GM21526 (cell line): ENCODE data around the gene PPP6R1.

Source experiments
- ATAC-seq: cut with Tn5 transposase; IDR thresholded peaks from one replicate; pipeline ENCODE4 v1.9.1; 2021; ENCODE audit warnings: moderate library complexity; ENCODE audit not compliant: unreplicated experiment, low FRiP score

The PPP6R1 gene

DNA sequence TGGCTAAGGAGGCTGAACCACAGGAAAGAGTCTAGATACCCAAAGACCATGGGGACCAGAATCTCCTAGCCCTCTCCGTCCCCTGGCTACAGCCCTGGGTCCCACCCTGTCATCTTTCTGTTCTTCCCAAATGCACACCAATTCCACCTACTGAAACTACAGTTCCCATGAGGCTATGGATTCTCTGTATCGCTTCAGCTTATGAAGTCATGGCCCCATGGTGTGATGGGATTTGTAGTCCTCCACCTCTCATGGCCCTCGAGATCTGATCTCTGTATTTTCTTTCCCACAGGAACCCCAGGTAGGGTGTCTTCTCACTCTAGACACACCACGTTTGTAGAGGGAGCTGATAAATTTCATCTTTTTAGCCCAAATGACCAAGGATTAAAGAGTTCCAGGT, 61.3 kb downstream of the PPP6R1 start:
- no peak for ATAC-seq

DNA sequence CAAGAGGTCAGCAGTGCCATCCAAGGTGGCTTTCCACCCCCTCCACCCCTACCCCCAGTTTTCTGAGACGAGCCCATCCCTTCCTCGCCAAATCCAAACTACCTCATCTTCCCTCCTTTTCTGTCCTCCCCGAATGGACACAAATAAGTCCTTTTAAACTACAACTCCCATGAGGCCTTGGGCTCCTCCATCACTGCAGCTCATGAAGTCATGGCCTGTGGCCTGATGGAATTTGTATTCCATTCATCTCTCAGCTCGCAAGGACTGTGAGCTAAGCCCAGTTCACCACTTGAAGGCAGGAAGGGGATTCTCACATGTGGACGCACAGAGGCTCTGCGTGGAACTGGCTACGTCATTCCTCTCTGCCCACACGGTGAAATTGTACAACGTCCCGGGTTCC, 62.0 kb downstream of the PPP6R1 start:
- no peak for ATAC-seq

DNA sequence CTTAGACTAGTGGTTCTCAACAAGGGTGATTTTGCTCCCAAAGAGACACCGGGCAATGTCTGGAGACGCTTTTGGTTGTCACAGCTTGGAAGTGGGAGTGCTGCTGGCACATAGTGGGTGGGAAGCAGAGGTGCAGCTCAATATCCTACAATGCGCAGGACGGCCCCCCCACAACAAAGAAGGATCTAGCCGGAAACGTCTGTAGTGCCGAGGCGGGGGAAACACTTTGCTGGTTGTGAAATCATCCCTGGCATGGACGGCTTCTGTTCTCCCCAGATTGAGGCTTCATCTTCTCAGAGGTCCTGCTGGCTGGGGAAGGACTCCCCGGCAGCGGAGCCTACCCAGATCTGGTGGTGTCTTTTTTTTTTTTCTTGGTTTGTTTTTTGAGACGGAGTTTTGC, 65.3 kb downstream of the PPP6R1 start:
- no peak for ATAC-seq

DNA sequence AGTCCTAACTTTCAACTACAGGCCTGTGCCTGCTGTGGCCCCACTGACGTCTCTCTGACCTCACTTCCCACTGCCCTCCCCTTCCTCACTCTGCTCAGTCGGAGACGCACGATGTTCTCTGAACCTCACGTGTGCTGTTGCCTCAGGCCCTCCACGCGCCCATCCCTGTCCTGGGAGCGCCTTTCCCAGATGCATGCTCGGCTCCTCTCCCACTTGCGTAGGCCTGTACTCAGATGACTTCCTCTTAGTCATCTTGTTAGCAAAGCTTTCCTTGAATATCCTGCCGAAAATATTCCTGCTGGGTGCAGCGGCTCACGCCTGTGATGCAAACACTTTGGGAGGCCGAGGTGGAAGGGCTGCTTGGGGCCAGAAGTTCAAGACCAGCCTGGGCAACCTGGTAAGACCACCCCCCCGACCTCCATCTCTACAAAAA, 69.4 kb downstream of the PPP6R1 start:
- ATAC-seq: no peak

DNA sequence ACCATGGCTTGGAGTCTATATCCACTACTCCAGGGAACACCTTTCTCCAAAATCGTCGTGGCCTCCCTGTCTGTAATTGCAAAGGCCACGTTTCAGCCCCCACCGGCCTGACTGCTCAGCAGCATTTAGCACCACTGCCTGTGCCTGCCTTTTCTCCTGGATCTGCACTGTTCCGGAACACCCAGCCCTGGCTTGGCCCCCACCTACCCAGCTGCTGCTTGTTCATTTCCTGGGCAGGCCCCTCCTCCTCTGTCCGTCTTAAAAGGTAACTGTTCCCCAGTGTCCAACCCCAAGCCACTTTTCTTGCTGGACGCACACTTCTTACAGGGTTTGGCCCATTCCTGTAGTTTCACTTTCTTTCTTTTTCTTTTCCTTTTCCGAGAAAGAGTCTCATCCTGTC, 70.2 kb downstream of the PPP6R1 start:
- ATAC-seq: no peak

DNA sequence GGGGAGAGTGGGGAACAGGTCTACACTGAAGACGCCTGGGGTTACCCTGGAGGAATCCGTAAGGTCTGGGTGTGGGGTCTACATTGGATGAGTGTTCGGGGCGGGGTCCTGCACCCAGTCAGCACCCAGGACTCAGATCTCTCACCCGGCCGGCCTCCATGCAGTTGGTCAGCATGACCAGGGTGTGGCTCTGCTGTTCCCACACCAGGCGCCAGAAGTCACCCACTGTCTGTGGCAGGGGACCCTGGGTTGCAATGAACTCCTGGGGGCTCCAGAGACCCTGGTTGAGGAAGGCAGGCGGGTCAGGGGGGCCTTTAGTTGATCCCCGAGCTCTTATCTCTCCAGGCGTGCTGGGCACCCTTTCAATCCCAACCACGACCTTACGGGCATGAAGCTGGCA, 72.7 kb downstream of the PPP6R1 start:
- ATAC-seq: no peak

DNA sequence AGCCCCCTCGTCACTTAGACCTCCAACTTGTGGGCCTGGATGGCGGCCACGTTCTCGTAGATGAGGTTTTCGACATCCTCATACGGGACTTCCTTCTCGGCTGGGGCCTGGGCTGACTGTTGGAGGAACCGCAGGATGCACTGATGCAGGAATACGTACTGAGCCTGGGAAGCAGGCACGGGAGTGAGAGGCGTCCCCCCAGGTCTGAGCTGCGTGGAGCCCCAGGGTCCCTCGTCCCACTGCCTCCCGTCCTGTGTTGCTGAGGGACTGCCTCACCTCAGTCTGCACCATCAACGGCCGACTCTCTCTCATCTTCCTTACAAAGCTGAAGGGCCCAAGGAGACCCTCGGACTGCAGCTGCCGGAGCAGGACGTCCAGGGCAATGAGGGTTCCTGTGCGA, 77.1 kb downstream of the PPP6R1 start:
- ATAC-seq: no peak
